AG09309 (cell line): ENCODE results near the gene ECM2.
"Not testable (repeated sequence)": the region's sequence is repeated elsewhere in the genome, so short reads cannot be mapped to it uniquely, and the experiment has no call there.

Source experiments
- DNase-seq: peaks from one replicate; pipeline ENCODE4 v3.0.0-alpha.2; 2010; ENCODE audit warnings: low read depth
- H3K4me3 ChIP-seq: 2 replicates; pipeline ENCODE4 v1.5.1; 2011; ENCODE audit warnings: mild to moderate bottlenecking, low read depth, low read length, moderate library complexity; ENCODE audit not compliant: control insufficient read depth
- TF ChIP-seq, protein P1 (sequence below): IDR thresholded peaks from 2 replicates; pipeline ENCODE4 v1.5.1; 2011; ENCODE audit warnings: mild to moderate bottlenecking, low read depth, low read length, inconsistent platforms; ENCODE audit not compliant: insufficient read depth, control insufficient read depth; ENCODE audit errors: missing control alignments

The ECM2 gene

DNA sequence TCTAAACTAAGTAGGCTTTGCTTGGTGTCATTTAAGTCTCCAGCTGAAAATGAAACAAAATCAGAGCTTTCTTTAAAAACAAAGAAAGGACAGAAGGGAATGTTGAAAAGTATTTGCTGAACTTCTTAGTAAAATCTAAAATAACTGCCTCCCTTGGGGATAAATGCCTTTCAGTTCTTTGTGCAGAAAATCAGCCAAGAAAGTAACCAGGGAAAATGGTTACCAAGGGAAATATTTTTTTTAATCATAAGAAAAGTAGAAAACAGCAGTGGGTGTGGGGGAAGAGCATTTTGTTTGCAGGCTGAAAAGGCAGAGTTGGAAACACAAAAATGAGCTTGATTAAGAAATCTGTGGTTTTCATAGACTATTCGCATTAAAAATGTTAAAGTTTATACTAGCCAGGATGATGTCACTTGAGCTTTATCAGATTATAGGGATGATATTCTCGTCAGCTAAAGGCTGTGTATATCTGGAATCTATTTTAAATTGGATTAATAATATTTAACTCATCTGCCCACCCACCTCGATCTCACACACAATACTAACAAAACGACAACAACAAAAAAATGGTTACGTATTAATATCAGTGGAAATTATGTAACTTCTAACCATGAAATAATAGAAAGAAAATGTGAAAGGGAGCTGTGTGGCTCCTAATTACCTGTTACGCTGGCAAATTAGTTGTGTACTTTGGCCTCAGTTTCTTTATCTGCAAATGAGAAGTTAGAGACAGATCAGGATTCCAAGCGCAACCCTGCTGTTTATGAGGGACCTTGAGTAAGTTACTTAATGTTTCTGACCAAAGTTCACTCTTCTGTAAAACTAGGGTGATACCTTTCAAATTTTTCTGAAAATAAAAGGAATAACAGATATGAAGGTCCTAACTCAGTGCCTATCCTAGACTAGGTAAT is at the start of gene ECM2:
ECM2 (minus strand) TSS at position 51 of the 911 bp plus-strand sequence. CDS start 13,124 bp downstream, outside the sequence.
- TF ChIP-seq, protein P1, sequence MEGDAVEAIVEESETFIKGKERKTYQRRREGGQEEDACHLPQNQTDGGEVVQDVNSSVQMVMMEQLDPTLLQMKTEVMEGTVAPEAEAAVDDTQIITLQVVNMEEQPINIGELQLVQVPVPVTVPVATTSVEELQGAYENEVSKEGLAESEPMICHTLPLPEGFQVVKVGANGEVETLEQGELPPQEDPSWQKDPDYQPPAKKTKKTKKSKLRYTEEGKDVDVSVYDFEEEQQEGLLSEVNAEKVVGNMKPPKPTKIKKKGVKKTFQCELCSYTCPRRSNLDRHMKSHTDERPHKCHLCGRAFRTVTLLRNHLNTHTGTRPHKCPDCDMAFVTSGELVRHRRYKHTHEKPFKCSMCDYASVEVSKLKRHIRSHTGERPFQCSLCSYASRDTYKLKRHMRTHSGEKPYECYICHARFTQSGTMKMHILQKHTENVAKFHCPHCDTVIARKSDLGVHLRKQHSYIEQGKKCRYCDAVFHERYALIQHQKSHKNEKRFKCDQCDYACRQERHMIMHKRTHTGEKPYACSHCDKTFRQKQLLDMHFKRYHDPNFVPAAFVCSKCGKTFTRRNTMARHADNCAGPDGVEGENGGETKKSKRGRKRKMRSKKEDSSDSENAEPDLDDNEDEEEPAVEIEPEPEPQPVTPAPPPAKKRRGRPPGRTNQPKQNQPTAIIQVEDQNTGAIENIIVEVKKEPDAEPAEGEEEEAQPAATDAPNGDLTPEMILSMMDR = no peak
- peak; percentile 52 for DNase-seq
- H3K4me3 ChIP-seq = no peak within 1 kb of the TSS; the same call in none of the 2 replicates

DNA sequence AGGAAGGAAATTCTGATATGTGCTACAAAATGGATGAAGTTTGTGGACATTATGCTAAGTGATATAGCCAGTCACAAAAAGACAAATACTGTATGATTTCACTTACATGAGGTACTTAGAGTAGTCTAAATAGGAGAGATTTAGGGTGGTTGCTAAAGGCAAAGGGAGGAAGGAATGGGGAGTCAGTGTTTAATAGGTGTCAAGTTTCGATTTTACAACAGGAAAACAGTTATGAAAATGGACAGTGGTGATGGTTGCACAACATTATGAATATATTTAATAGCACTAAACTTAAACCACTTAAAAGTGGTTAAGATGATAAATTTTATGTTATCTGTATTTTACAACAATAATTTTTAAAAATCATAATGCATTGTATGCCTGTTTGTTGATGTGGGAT is 40.4 kb upstream of the ECM2 start:
- H3K4me3 ChIP-seq = no peak overlapping the region
- no peak for DNase-seq
- TF ChIP-seq, protein P1 = no peak

DNA sequence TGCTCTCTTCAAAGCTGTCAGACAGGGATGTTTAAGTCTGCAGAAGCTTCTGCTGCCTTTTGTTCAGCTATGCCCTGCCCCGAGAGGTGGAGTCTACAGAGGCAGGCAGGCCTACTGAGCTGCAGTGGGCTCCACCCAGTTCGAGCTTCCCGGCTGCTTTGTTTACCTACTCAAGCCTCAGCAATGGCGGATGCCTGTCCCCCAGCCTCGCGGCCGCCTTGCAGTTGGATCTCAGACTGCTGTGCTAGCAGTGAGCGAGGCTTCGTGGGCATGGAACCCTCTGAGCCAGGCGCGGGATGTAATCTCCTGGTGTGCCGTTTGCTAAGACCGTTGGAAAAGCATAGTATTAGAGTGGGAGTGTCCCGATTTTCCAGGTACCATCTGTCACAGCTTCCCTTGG is 37.8 kb upstream of the ECM2 start:
- not testable (repeated sequence) for DNase-seq, H3K4me3 ChIP-seq

DNA sequence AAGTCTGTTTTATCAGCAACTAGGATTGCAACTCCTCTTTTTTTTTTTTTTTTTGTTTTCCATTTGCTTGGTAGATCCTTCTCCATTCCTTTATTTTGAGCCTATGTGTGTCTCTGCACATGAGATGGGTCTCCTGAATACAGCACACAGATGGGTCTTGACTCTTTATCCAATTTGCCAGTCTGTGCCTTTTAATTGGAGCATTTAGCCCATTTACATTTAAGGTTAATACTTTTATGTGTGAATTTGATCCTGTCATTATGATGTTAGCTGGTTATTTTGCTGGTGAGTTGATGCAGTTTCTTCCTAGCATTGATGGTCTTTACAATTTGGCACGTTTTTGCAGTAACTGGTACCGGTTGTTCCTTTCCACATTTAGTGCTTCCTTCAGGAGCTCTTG is 36.1 kb upstream of the ECM2 start:
- not testable (repeated sequence) for H3K4me3 ChIP-seq, DNase-seq

DNA sequence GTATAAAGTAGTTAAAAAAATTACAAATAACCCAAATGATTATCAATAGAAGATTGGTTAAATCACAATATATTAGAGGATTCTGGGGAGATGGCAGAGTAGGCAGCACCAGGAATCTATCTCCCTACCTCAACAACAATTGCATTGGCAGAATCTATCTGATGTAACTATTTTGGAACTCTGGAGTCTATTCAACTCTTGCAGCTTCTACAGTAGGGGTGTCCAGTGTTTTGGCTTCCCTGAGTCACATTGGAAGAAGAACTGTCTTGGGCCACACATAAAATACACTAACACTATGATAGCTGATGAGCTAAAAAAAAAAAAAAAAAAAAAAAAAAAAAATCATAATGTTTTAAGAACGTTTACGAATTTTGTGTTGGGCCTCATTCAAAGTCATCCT is 29.2 kb upstream of the ECM2 start:
- TF ChIP-seq, protein P1 = no peak
- peak; percentile 31 for DNase-seq
- no peak overlapping the region for H3K4me3 ChIP-seq

DNA sequence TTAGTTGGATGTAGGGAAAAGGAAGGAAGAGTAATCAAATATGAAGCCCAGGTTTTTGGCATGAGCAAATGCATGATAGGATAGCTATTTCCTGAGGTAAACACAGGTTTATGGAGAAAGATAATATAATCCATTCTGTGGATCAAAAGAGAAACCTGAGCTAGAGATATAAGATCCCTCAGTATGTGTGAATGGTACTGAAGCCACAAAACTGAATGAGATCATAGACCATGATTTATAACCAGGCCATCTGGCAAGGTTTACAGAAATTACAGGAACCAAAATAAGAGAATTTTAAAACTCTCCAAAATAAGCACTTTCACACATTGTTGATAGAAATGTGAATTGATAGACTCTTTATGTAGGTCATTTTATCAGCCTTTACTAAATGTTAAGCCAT is 28.7 kb upstream of the ECM2 start:
- no peak overlapping the region for H3K4me3 ChIP-seq
- DNase-seq = no peak
- TF ChIP-seq, protein P1 = no peak

DNA sequence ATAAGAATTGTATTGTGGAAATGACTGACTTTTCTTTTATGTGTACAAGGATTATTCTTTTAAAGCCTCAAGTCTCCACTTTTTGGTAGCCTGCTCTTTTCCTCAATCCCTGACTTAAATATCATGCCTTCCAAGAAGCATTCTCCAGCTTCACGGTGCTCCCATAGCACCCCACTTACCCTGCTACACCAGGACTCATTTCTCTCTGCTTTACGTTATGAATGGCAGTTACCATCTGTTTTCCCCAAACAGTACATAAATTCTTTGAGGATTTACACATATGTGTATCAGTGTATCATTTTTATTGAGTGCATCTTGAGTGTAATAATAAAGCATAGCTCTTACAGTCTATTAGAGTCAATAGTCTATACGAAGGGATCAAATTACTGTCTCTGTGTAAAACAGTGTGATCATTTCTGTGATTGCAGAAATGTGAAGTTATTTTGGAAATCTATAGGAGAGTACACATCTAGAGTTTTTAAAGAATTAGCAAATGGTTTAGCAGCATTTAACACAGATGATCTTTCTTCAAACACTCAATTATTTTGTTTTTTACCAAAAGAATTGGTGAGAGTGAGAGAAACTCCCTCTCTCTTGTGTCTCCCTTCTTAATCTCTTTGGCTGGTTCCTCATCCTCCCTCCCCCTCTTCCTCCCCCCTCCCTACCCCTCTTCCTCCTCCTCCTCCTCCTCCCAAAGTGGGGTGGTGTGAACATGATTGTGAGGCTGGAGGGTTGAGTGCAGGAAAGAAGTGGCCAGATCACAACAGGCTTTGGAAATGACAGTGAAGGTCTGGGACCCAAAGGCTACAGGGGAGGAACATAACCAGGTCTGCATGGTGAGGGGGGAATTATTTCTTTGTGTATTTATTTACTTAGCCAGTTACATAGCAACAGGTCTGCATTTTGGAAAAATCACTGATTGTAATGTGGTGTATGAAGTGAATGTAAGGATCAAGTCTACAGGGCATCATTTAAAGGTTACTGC is 27.6 kb upstream of the ECM2 start:
- DNase-seq = no peak
- TF ChIP-seq, protein P1 = no peak
- no peak overlapping the region for H3K4me3 ChIP-seq
